HL-60/S4 treated with retinoic acid at 250 ng/mL for 4 days and 3 days (cell line): Measurements from ENCODE around the gene ENOX1.

Experiments used
- in situ Hi-C: fragments of 300-500 bp; cut with MboI; formaldehyde crosslinking; loops from 2 replicates; pipeline ENCODE4 v1.7.0; 2022; ENCODE audit warnings: low sequenced_read_pairs

The ENOX1 gene

GRCh38 chr13:43401361-43401760 lies 385.4 kb downstream of the ENOX1 start:
- in situ Hi-C loops: no loop called here

- in situ Hi-C loops: no loop called here
Observed at GRCh38 chr13:43397111-43397510, 389.7 kb downstream of the ENOX1 start.

GRCh38 chr13:43391036-43391435 lies 395.7 kb downstream of the ENOX1 start:
- in situ Hi-C loops: no loop called here

- in situ Hi-C loops: no loop called here
Observed at GRCh38 chr13:43390619-43391018, 396.2 kb downstream of the ENOX1 start.

GRCh38 chr13:43389983-43390382 lies 396.8 kb downstream of the ENOX1 start:
- in situ Hi-C loops: no loop called here

- in situ Hi-C loops: no loop called here
Observed at GRCh38 chr13:43389573-43389972, 397.2 kb downstream of the ENOX1 start.

- in situ Hi-C loops: no loop called here
Observed at GRCh38 chr13:43388282-43389034, 398.3 kb downstream of the ENOX1 start.

GRCh38 chr13:43387880-43388279 lies 398.9 kb downstream of the ENOX1 start:
- in situ Hi-C loops: no loop called here

- in situ Hi-C loops: no loop called here
Observed at GRCh38 chr13:43383498-43384165, 403.1 kb downstream of the ENOX1 start.

GRCh38 chr13:43379738-43380137 lies 407.0 kb downstream of the ENOX1 start:
- in situ Hi-C loops: no loop called here

- in situ Hi-C loops: no loop called here
Observed at GRCh38 chr13:43377973-43378372, 408.8 kb downstream of the ENOX1 start.

- in situ Hi-C loops: no loop called here
Observed at GRCh38 chr13:43377149-43377548, 409.6 kb downstream of the ENOX1 start.

GRCh38 chr13:43376596-43376995 lies 410.2 kb downstream of the ENOX1 start:
- in situ Hi-C loops: no loop called here

GRCh38 chr13:43375797-43376465 lies 410.8 kb downstream of the ENOX1 start:
- in situ Hi-C loops: no loop called here

- in situ Hi-C loops: no loop called here
Observed at GRCh38 chr13:43374621-43375020, 412.2 kb downstream of the ENOX1 start.

- in situ Hi-C loops: no loop called here
Observed at GRCh38 chr13:43373400-43373799, 413.4 kb downstream of the ENOX1 start.

GRCh38 chr13:43370842-43371241 lies 415.9 kb downstream of the ENOX1 start:
- in situ Hi-C loops: no loop called here

GRCh38 chr13:43369319-43369718 lies 417.5 kb downstream of the ENOX1 start:
- in situ Hi-C loops: no loop called here

- in situ Hi-C loops: no loop called here
Observed at GRCh38 chr13:43368003-43368402, 418.8 kb downstream of the ENOX1 start.

GRCh38 chr13:43365039-43365344 lies 421.8 kb downstream of the ENOX1 start:
- in situ Hi-C loops: no loop called here

GRCh38 chr13:43364210-43365038 lies 422.3 kb downstream of the ENOX1 start:
- in situ Hi-C loops: no loop called here
